ENCODE data around the gene CDK2AP2. TPM values are rescaled to one million over a fixed set of nuclear protein-coding genes. Genes with fewer than 3 reads are reported as not detected.

Gene CDK2AP2
- total and polyA plus RNA-seq, 9 of the 15 experiments (the other 6 are each of a cell fraction or from before 2014, with no cell fraction given): 4.4 to 47.4 (median 21.7) TPM

- peak; percentile 77 for TF ChIP-seq PHF20 (IDR thresholded peaks at IDR 0.05; ENCODE audit: partially characterized antibody)
- TF ChIP-seq ETV5 (CRISPR knock-in tag; IDR thresholded peaks at IDR 0.05; ENCODE audit: low read depth): peak; percentile 66
- TF ChIP-seq TBP (optimal IDR thresholded peaks at IDR 0.05; ENCODE audit: low read depth, low read length): peak; percentile 52
- TF ChIP-seq FUS (optimal IDR thresholded peaks at IDR 0.05; ENCODE audit: low read depth, low read length): no peak
- no peak for TF ChIP-seq SRSF9 (IDR thresholded peaks at IDR 0.05; ENCODE audit: borderline replicate concordance, low read depth, low read length)
- TF ChIP-seq ZNF584 (CRISPR knock-in tag; IDR thresholded peaks at IDR 0.05; ENCODE audit: low read depth): 0 out of 2 replicates have a peak, but pooled peaks have one; percentile 50
- TF ChIP-seq E2F1 (CRISPR knock-in tag; IDR thresholded peaks at IDR 0.05): no peak
- TF ChIP-seq PHF21A (IDR thresholded peaks at IDR 0.05; ENCODE audit: borderline replicate concordance, low read depth): no peak
- no peak for TF ChIP-seq FOXA1 (IDR thresholded peaks at IDR 0.05; ENCODE audit: borderline replicate concordance)
- TF ChIP-seq ZNF444 (CRISPR knock-in tag; IDR thresholded peaks at IDR 0.05): no peak
- peak; percentile 21; the same call in 1 of the 2 replicates for TF ChIP-seq PML (IDR thresholded peaks at IDR 0.05; ENCODE audit: low read length)
- 0 out of 2 replicates have a peak, but pooled peaks have one; percentile 58 for TF ChIP-seq GATAD2B (IDR thresholded peaks at IDR 0.05; ENCODE audit: borderline replicate concordance)
- peak; percentile 46; the same call in 1 of the 2 replicates for TF ChIP-seq POLR2H (tag; IDR thresholded peaks at IDR 0.05; ENCODE audit: low read depth)
- no peak for TF ChIP-seq SRSF1 (IDR thresholded peaks at IDR 0.05; ENCODE audit: low read depth, low read length)
- TF ChIP-seq CEBPG (CRISPR knock-in tag; IDR thresholded peaks at IDR 0.05): peak; percentile 65
- peak in 1 of 2 experiments; percentile 43; a peak in 3 of 4 replicates for TF ChIP-seq CEBPG (tag; conservative IDR thresholded peaks at IDR 0.05 in 1 of 2, IDR thresholded peaks at IDR 0.05 in 1 of 2)
- no peak for TF ChIP-seq TAF15 (IDR thresholded peaks at IDR 0.05; ENCODE audit: low read depth, low read length)
- peak; percentile 43; the same call in 1 of the 2 replicates for TF ChIP-seq ZNF511 (CRISPR knock-in tag; IDR thresholded peaks at IDR 0.05)
- TF ChIP-seq NFATC3 (IDR thresholded peaks at IDR 0.05): no peak
- peak; percentile 81 for TF ChIP-seq MYNN (IDR thresholded peaks at IDR 0.05)
- TF ChIP-seq MYNN (CRISPR knock-in tag; IDR thresholded peaks at IDR 0.05): no peak
- TF ChIP-seq MBD1 (CRISPR knock-in tag; IDR thresholded peaks at IDR 0.05): no peak
- peak in 1 of 2 experiments; percentile 12; a peak in 1 of 4 replicates for TF ChIP-seq TBL1XR1 (IDR thresholded peaks at IDR 0.05; ENCODE audit: low read length in 2 of 2)
- peak; percentile 53 for TF ChIP-seq CEBPB (tag; IDR thresholded peaks at IDR 0.05)
- TF ChIP-seq HNRNPK (IDR thresholded peaks at IDR 0.05; ENCODE audit: low read depth, low read length, poor library complexity, severe bottlenecking): no peak
Measured at GRCh38 chr11:67463680-67464410, 44.1 kb downstream of the CDK2AP2 start (continued).
